Stimulated activated naive CD8-positive, alpha-beta T cell treated with anti-CD3 and anti-CD28 coated beads, Interleukin-15, Interleukin-2, amounts not matched to agents 100 ng/mL and 50 ng/mL, for 24 hours (primary cell): ENCODE data around the gene HBEGF.
A peak's percentile ranks its signal among the peaks of the same experiment; 100 is the strongest.
"Not testable (repeated sequence)": the region's sequence is repeated elsewhere in the genome, so short reads cannot be mapped to it uniquely, and the experiment has no call there.

Source experiments
- H3K27ac Mint-ChIP-seq: one replicate; pipeline ENCODE4 v1.8.0; 2021; ENCODE audit warnings: mild to moderate bottlenecking, mixed read lengths
- H3K27me3 Mint-ChIP-seq: one replicate; pipeline ENCODE4 v1.8.0; 2021; ENCODE audit warnings: mixed read lengths
- H3K36me3 Mint-ChIP-seq: one replicate; pipeline ENCODE4 v1.8.0; 2021; ENCODE audit warnings: low read depth, mixed read lengths
- H3K4me1 Mint-ChIP-seq: one replicate; pipeline ENCODE4 v1.8.0; 2021; ENCODE audit warnings: low read depth, mixed read lengths
- H3K4me3 Mint-ChIP-seq: one replicate; pipeline ENCODE4 v1.8.0; 2021; ENCODE audit warnings: mild to moderate bottlenecking, mixed read lengths
- H3K9me3 Mint-ChIP-seq: one replicate; pipeline ENCODE4 v1.8.0; 2021; ENCODE audit warnings: mixed read lengths

The HBEGF gene

GRCh38 chr5:140349244-140349643 is 2.8 kb upstream of the HBEGF start:
- peaks cover under 1% of the 10 kb centered on the region for H3K36me3 Mint-ChIP-seq
- H3K27ac Mint-ChIP-seq, result no peak overlapping the region
- H3K9me3 Mint-ChIP-seq, result no peaks in the 10 kb centered on the region
- H3K27me3 Mint-ChIP-seq, result peaks cover 10% of the 10 kb centered on the region
- H3K4me1 Mint-ChIP-seq, result peaks cover 29% of the 10 kb centered on the region
- H3K4me3 Mint-ChIP-seq, result no peak overlapping the region

- Mint-ChIP-seq H3K27me3 (peaks cover 10% of the 10 kb centered on the region), H3K36me3 (peaks cover 4% of the 10 kb centered on the region), H3K4me3 (no peak overlapping the region), H3K27ac (no peak overlapping the region), H3K9me3 (no peaks in the 10 kb centered on the region), H3K4me1 (peaks cover 40% of the 10 kb centered on the region)
These were observed 1.7 kb upstream of the HBEGF start for GRCh38 chr5:140348104-140348503.

- Mint-ChIP-seq H3K9me3 (no peaks in the 10 kb centered on the region), H3K4me1 (peaks cover 48% of the 10 kb centered on the region), H3K27me3 (peaks cover 10% of the 10 kb centered on the region), H3K36me3 (peaks cover 8% of the 10 kb centered on the region), H3K27ac (no peak overlapping the region), H3K4me3 (peak overlapping the region; percentile 76)
These were observed 957 bp upstream of the HBEGF start for GRCh38 chr5:140347360-140347759.

GRCh38 chr5:140345919-140346347 is 470 bp downstream of the HBEGF start:
- peaks cover 58% of the 10 kb centered on the region for H3K4me1 Mint-ChIP-seq
- H3K9me3 Mint-ChIP-seq, result no peaks in the 10 kb centered on the region
- peaks cover 8% of the 10 kb centered on the region for H3K36me3 Mint-ChIP-seq
- H3K27ac Mint-ChIP-seq, result no peak overlapping the region
- peak overlapping the region; percentile 81 for H3K4me3 Mint-ChIP-seq
- H3K27me3 Mint-ChIP-seq, result peaks cover 5% of the 10 kb centered on the region

- Mint-ChIP-seq H3K36me3 (peaks cover 12% of the 10 kb centered on the region), H3K27me3 (peaks cover 5% of the 10 kb centered on the region), H3K4me1 (peaks cover 64% of the 10 kb centered on the region), H3K9me3 (no peaks in the 10 kb centered on the region), H3K27ac (no peak overlapping the region), H3K4me3 (peak overlapping the region; percentile 81)
These were observed 1.6 kb downstream of the HBEGF start for GRCh38 chr5:140344683-140345423.

- H3K27me3 Mint-ChIP-seq, H3K27ac Mint-ChIP-seq, H3K9me3 Mint-ChIP-seq: not testable (repeated sequence)
- Mint-ChIP-seq H3K4me1 (peaks cover 64% of the 10 kb centered on the region), H3K4me3 (peak overlapping the region; percentile 81), H3K36me3 (peaks cover 12% of the 10 kb centered on the region)
These were observed 2.6 kb downstream of the HBEGF start for GRCh38 chr5:140343849-140344248.

- H3K36me3 Mint-ChIP-seq, result peaks cover 12% of the 10 kb centered on the region
- H3K9me3 Mint-ChIP-seq, result no peaks in the 10 kb centered on the region
- peak overlapping the region; percentile 96 for H3K27ac Mint-ChIP-seq
- H3K27me3 Mint-ChIP-seq, result peaks cover 5% of the 10 kb centered on the region
- H3K4me3 Mint-ChIP-seq, result peak overlapping the region; percentile 84
- peaks cover 64% of the 10 kb centered on the region for H3K4me1 Mint-ChIP-seq
These were observed 3.5 kb downstream of the HBEGF start for GRCh38 chr5:140342896-140343295.

GRCh38 chr5:140342287-140342686 is 4.1 kb downstream of the HBEGF start:
- Mint-ChIP-seq H3K9me3 (no peaks in the 10 kb centered on the region), H3K36me3 (peaks cover 12% of the 10 kb centered on the region), H3K4me3 (peak overlapping the region; percentile 84), H3K27me3 (peaks cover 2% of the 10 kb centered on the region), H3K27ac (peak overlapping the region; percentile 96), H3K4me1 (peaks cover 63% of the 10 kb centered on the region)

- Mint-ChIP-seq H3K4me3 (peak overlapping the region; percentile 84), H3K27ac (peak overlapping the region; percentile 96), H3K4me1 (peaks cover 56% of the 10 kb centered on the region), H3K27me3 (no peaks in the 10 kb centered on the region), H3K36me3 (peaks cover 12% of the 10 kb centered on the region), H3K9me3 (no peaks in the 10 kb centered on the region)
These were observed 4.8 kb downstream of the HBEGF start for GRCh38 chr5:140341591-140341990.

GRCh38 chr5:140340605-140341121 is 5.7 kb downstream of the HBEGF start:
- Mint-ChIP-seq H3K4me1 (peaks cover 54% of the 10 kb centered on the region), H3K36me3 (peaks cover 12% of the 10 kb centered on the region), H3K27ac (no peak overlapping the region), H3K9me3 (no peaks in the 10 kb centered on the region), H3K4me3 (no peak overlapping the region), H3K27me3 (no peaks in the 10 kb centered on the region)

- H3K36me3 Mint-ChIP-seq, result peaks cover 12% of the 10 kb centered on the region
These were observed 6.8 kb downstream of the HBEGF start for GRCh38 chr5:140339636-140340035.

GRCh38 chr5:140338908-140339307 is 7.5 kb downstream of the HBEGF start:
- Mint-ChIP-seq H3K9me3 (no peaks in the 10 kb centered on the region), H3K27me3 (no peaks in the 10 kb centered on the region), H3K4me3 (no peak overlapping the region), H3K4me1 (peaks cover 40% of the 10 kb centered on the region), H3K27ac (no peak overlapping the region), H3K36me3 (peaks cover 13% of the 10 kb centered on the region)

More at GRCh38 chr5:140339636-140340035, 6.8 kb downstream of the HBEGF start:
- no peak overlapping the region for H3K27ac Mint-ChIP-seq
- no peak overlapping the region for H3K4me3 Mint-ChIP-seq
- no peaks in the 10 kb centered on the region for H3K9me3 Mint-ChIP-seq
- H3K4me1 Mint-ChIP-seq, result peaks cover 47% of the 10 kb centered on the region
- H3K27me3 Mint-ChIP-seq, result no peaks in the 10 kb centered on the region

- Mint-ChIP-seq H3K9me3 (no peaks in the 10 kb centered on the region), H3K4me1 (peaks cover 34% of the 10 kb centered on the region), H3K27ac (no peak overlapping the region), H3K4me3 (no peak overlapping the region), H3K36me3 (peaks cover 18% of the 10 kb centered on the region), H3K27me3 (no peaks in the 10 kb centered on the region)
These were observed 8.1 kb downstream of the HBEGF start for GRCh38 chr5:140338336-140338735.

GRCh38 chr5:140337880-140338279 is 8.5 kb downstream of the HBEGF start:
- Mint-ChIP-seq H3K4me3 (no peak overlapping the region), H3K27ac (no peak overlapping the region), H3K36me3 (peaks cover 22% of the 10 kb centered on the region), H3K9me3 (no peaks in the 10 kb centered on the region), H3K27me3 (no peaks in the 10 kb centered on the region), H3K4me1 (peaks cover 30% of the 10 kb centered on the region)

GRCh38 chr5:140336388-140336787 is 10.0 kb downstream of the HBEGF start:
- Mint-ChIP-seq H3K4me3 (no peak overlapping the region), H3K27ac (no peak overlapping the region), H3K27me3 (no peaks in the 10 kb centered on the region), H3K9me3 (no peaks in the 10 kb centered on the region), H3K36me3 (peaks cover 18% of the 10 kb centered on the region), H3K4me1 (peaks cover 15% of the 10 kb centered on the region)

- Mint-ChIP-seq H3K27ac (no peak overlapping the region), H3K36me3 (peaks cover 14% of the 10 kb centered on the region), H3K27me3 (peaks cover 3% of the 10 kb centered on the region), H3K4me3 (no peak overlapping the region), H3K9me3 (no peaks in the 10 kb centered on the region), H3K4me1 (peaks cover 4% of the 10 kb centered on the region)
These were observed 14.8 kb downstream of the HBEGF start for GRCh38 chr5:140331638-140332037.
